Measurements from ENCODE around the gene IQSEC1.

- TF ChIP-seq CTCF (IDR thresholded peaks at IDR 0.05; ENCODE audit: low read depth, low read length) (no peak), MAX (IDR thresholded peaks at IDR 0.05; ENCODE audit: low read depth, low read length) (no peak), POLR2A (IDR thresholded peaks at IDR 0.05; ENCODE audit: extremely low read depth, insufficient read length) (no peak)
Observed at GRCh38 chr3:12963922-12964701, 109.1 kb downstream of the IQSEC1 start.
